Right lobe of liver (tissue), 6 donors: ENCODE results near the gene DPH3. TPM values are rescaled to one million over a fixed set of nuclear protein-coding genes. Genes with fewer than 3 reads are reported as not detected.

Experiments used
- ATAC-seq, 4 donors: fragments of 200-7000 bp; cut with Tn5 transposase; one replicate each; pipeline ENCODE4 v1.9.1; 2020; ENCODE audit warnings: mild to moderate bottlenecking in 4 of 4, moderate library complexity in 4 of 4
- DNase-seq, 3 donors: peaks; one replicate each; pipeline ENCODE4 v3.0.0-alpha.2; 2020
- H3K27ac ChIP-seq, 3 donors: fragments of 200-600 bp; one replicate each; pipeline ENCODE4 v1.8.0; 2022
- H3K27me3 ChIP-seq, 2 donors: fragments of 200-600 bp; one replicate each; pipeline ENCODE4 v1.8.0; 2022
- H3K36me3 ChIP-seq, 4 donors: fragments of 200-600 bp; sonication (generic) in 1 of 4; one replicate each; pipeline versions ENCODE4 v1.5.1 to v1.8.0; 2017 to 2022; ENCODE audit warnings: control low read depth in 1 of 4
- H3K4me1 ChIP-seq, 4 donors: fragments of 200-600 bp; sonication (generic) in 1 of 4; one replicate each; pipeline versions ENCODE4 v1.5.1 to v1.8.0; 2017 to 2022; ENCODE audit warnings: control low read depth in 1 of 4
- H3K4me3 ChIP-seq, 3 donors: fragments of 200-600 bp; one replicate each; pipeline ENCODE4 v1.8.0; 2022
- H3K9me3 ChIP-seq, 4 donors: fragments of 200-600 bp; sonication (generic) in 1 of 4; one replicate each; pipeline versions ENCODE4 v1.5.1 to v1.8.0; 2017 to 2022; ENCODE audit warnings: control low read depth in 1 of 4
- POLR2A ChIP-seq: fragments of 450-650 bp; IDR thresholded peaks from one replicate; pipeline ENCODE4 v1.6.1; 2017; ENCODE audit warnings: antibody characterized with exemption, mild to moderate bottlenecking
- WGBS: methylation state at CpG from one replicate; pipeline ENCODE4 v1.1.6; 2018; ENCODE audit warnings: low coverage, low lambda C conversion rate; ENCODE audit not compliant: insufficient coverage; ENCODE audit errors: missing lambda C conversion rate; 5-methylcytosine and 5-hydroxymethylcytosine counted together
- intact Hi-C, 2 donors: fragments of 100-400 bp; cut with DNase I; formaldehyde crosslinking; loops; one replicate each; pipeline versions ENCODE4 v1.11.2 to v1.14.1; 2022
- total RNA-seq, 6 experiments: library from RNA; depleted of rRNA in 2 of 6; stranded (reverse); fragments of >200 nt in 2 of 6; fragmentation: NEBNext Ultra II Directional in 3 of 6; extraction: Animal tissue kit (Norgen Biotek cat#: 25700) in 3 of 6; gene quantifications; one replicate each; pipeline versions ENCODE4 v1.1.0 to v1.2.4, GENCODE V29; 2016 to 2023
- TF ChIP-seq, protein P1 (sequence below), 4 donors: fragments of 200-600 bp in 3 of 4; fragments of 450-650 bp in 1 of 4; IDR thresholded peaks; one replicate each; pipeline versions ENCODE4 v1.5.1 to v1.8.0; 2016 to 2022; ENCODE audit warnings: antibody characterized with exemption in 4 of 4, mild to moderate bottlenecking in 2 of 4
- donor health status: DM: no; HTN: yes; CAD: no.
- donor health status: DM: no; HTN: no; CAD: no.
- donor health status: DM: no; HTN: no; CAD: no.
- donor health status: DM: no; HTN: yes; CAD: no.
- donor health status: DM: no; HTN: yes; CAD: no.

DPH3 gene
- total RNA-seq, 6 experiments from 2014 or later: 9.7 to 15.0 (median 12.9) TPM

DNA sequence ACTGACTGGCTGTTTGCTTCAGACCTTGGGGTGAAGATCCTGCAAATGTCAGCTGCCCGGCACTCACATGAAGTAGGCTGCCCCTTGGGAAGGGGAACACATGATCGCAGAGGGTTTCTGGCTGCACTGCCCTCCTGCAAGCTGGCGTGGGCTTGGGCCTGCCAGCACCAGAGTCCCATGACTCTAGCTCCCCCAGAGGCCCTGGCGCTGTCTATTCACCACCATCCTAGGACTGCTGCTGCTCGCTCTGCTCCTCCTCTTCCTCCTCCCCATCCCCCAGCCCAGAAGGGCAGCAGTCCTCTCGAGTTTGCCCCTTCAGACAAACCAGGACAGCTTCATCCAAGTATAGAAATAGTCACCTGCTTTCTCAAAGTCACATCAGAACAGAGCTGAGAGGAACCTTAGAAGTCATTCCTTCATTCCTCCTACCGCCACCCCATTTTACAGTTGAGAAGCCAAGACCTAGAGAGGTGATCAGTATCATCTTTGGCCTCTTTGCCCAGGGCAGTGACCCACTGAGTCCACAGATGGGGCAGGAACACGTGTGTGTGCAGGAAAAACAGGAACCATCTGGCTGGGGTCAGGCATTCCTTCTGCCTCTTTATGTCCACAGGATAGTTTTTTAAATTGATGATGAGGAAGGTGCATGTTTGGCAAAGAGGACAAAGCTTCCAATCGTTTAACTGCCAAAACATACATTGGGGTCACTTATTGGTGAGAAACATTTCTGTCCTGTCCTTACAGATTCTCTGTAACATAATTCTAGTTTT is 13.2 kb downstream of the DPH3 start:
- Histone ChIP-seq H3K4me3 (no peak overlapping the region), H3K36me3 (no peaks in the 10 kb centered on the region), H3K27ac (no peak overlapping the region), H3K9me3 (no peaks in the 10 kb centered on the region), H3K4me1 (peaks cover 0 to 35% (median 9%) of the 10 kb centered on the region in 4 donors), H3K27me3 (no peaks in the 10 kb centered on the region)
- ATAC-seq (no peak), DNase-seq (no peak)
- intact Hi-C loops: loop anchor here in 1 of 2 donors (5.0 kb wide), 1 partner anchor 624 kb away; no protein-coding TSS in a partner anchor
- no peak for TF ChIP-seq POLR2A
- TF ChIP-seq, protein P1, sequence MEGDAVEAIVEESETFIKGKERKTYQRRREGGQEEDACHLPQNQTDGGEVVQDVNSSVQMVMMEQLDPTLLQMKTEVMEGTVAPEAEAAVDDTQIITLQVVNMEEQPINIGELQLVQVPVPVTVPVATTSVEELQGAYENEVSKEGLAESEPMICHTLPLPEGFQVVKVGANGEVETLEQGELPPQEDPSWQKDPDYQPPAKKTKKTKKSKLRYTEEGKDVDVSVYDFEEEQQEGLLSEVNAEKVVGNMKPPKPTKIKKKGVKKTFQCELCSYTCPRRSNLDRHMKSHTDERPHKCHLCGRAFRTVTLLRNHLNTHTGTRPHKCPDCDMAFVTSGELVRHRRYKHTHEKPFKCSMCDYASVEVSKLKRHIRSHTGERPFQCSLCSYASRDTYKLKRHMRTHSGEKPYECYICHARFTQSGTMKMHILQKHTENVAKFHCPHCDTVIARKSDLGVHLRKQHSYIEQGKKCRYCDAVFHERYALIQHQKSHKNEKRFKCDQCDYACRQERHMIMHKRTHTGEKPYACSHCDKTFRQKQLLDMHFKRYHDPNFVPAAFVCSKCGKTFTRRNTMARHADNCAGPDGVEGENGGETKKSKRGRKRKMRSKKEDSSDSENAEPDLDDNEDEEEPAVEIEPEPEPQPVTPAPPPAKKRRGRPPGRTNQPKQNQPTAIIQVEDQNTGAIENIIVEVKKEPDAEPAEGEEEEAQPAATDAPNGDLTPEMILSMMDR (IDR thresholded peaks at IDR 0.05): no peak
- 46% methylated on average over 4 of the region's 9 CpGs for WGBS

DNA sequence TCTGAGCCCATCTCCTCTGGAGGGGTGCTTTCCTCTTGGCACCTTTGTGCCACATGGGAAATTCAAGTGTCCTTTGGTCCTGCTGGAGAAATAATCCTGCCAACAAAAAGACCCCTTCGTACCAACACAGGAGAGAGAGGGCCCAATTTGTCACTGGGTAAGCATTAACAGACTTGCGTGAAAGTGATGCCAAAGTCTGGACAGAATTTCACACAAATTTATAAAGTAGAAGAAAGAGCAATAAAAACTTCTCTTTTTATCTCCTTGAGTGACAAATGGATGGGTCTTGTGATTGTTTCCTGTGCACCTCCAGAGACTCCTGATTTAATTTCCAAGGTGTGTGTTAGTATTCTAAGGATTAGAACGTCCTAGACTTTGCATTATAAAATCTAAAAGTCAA is 14.9 kb downstream of the DPH3 start:
- H3K36me3 ChIP-seq: no peaks in the 10 kb centered on the region
- ATAC-seq: no peak

DNA sequence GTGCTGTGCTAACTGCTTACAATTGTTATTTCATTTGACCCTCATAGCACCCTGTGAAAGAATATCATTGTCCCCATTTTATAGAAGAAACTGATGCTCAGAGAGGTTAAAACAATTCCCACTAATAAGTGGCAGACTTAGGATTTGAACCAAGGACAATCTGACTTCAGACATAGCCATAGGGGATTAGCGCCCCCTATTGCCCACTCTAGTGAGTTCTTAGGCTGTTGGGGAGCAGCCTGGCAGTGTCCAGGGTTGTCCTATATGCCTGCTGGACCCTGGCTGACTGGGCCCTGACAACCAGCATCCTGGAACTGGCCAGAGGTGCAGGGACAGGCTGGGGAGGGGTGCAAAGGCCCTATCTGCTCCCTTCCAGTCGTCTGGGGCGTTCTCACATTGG is 15.4 kb downstream of the DPH3 start:
- Histone ChIP-seq H3K9me3 (no peaks in the 10 kb centered on the region), H3K36me3 (no peaks in the 10 kb centered on the region), H3K27me3 (no peaks in the 10 kb centered on the region), H3K4me3 (no peak overlapping the region), H3K4me1 (peaks cover 0 to 32% (median 9%) of the 10 kb centered on the region in 4 donors), H3K27ac (no peak overlapping the region)
- ATAC-seq: no peak
- intact Hi-C loops: loop anchor here (5.0 to 10.0 kb wide), 4 partner anchors 67 to 615 kb away; no protein-coding TSS in a partner anchor
- TF ChIP-seq POLR2A: no peak
- TF ChIP-seq, protein P1 (IDR thresholded peaks at IDR 0.05): peak in 2 of 4 donors; percentile 22 to 33
- WGBS: 67% methylated on average over 1 of the region's 3 CpGs
- no peak for DNase-seq

More for the DNA sequence above, 14.9 kb downstream of the DPH3 start:
- TF ChIP-seq, protein P1 (IDR thresholded peaks at IDR 0.05): no peak
- no peak for TF ChIP-seq POLR2A
- no peak for DNase-seq
- no peak overlapping the region for H3K4me3 ChIP-seq
- H3K27me3 ChIP-seq: no peaks in the 10 kb centered on the region
- intact Hi-C loops: loop anchor here (5.0 to 10.0 kb wide), 5 partner anchors 68 to 623 kb away; no protein-coding TSS in a partner anchor
- H3K9me3 ChIP-seq: no peaks in the 10 kb centered on the region
- peaks cover 0 to 35% (median 9%) of the 10 kb centered on the region in 4 donors for H3K4me1 ChIP-seq
- no peak overlapping the region for H3K27ac ChIP-seq
- WGBS: 59% methylated on average over 3 of the region's 3 CpGs

DNA sequence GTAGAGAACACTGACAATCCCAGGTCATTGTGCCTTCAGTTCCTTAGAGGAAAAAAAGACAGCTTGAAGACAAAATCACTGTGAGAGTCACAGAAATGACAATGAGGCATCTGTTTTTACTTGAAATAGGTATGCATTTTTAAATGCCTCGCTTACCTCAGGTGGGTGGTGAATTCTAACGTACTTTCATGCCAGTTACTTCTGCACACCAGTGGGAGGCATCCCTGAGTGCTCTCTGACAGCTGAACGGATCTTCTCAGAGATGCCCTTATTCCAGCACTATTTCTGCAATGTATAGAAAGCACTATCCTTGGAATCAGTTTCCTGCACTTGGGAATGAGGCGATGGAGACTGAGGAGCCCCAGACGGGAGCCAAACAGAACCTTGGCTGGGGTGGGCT is 16.2 kb downstream of the DPH3 start:
- DNase-seq (no peak), ATAC-seq (no peak)
- Histone ChIP-seq H3K4me1 (peaks cover 0 to 24% (median 7%) of the 10 kb centered on the region in 4 donors), H3K27me3 (no peaks in the 10 kb centered on the region), H3K36me3 (no peaks in the 10 kb centered on the region), H3K27ac (no peak overlapping the region), H3K4me3 (no peak overlapping the region), H3K9me3 (no peaks in the 10 kb centered on the region)
- TF ChIP-seq POLR2A: no peak
- TF ChIP-seq, protein P1 (IDR thresholded peaks at IDR 0.05): no peak
- WGBS: 76% methylated on average over 4 of the region's 5 CpGs
- intact Hi-C loops: loop anchor here (5.0 to 10.0 kb wide), 4 partner anchors 66 to 614 kb away; no protein-coding TSS in a partner anchor
